NB4 (cell line): ENCODE results near the gene SHLD2.
A peak's percentile ranks its signal among the peaks of the same experiment; 100 is the strongest.
"Not testable (repeated sequence)": the region's sequence is repeated elsewhere in the genome, so short reads cannot be mapped to it uniquely, and the experiment has no call there.

ENCODE experiments used
- DNase-seq: peaks from one replicate; pipeline ENCODE4 v3.0.0; 2010; ENCODE audit warnings: low read depth
- H3K4me3 ChIP-seq: one replicate; pipeline ENCODE4 v1.5.1; 2011; ENCODE audit warnings: mild to moderate bottlenecking, low read depth, low read length, moderate library complexity

SHLD2 gene

DNA sequence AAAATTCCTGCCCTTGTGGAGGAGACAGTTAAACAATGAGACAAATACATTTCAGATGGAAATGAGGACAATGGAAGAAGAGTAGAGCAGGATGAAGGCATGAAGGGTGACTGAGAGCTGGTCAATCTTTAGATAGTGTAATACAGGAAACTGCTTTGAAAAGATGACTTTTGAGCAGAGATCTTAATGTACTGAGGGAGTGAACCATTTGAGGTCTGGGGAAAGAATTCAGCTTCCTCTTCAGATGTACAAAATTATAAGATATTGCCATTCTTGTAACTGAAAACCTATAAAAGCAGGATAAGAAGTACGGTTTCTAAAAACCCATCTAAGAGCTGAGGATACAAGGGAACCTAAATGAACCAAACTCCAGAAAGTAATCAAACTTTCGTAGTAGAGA lies 38.9 kb downstream of the SHLD2 start:
- H3K4me3 ChIP-seq, result not testable (repeated sequence)
- peak; percentile 19 for DNase-seq

DNA sequence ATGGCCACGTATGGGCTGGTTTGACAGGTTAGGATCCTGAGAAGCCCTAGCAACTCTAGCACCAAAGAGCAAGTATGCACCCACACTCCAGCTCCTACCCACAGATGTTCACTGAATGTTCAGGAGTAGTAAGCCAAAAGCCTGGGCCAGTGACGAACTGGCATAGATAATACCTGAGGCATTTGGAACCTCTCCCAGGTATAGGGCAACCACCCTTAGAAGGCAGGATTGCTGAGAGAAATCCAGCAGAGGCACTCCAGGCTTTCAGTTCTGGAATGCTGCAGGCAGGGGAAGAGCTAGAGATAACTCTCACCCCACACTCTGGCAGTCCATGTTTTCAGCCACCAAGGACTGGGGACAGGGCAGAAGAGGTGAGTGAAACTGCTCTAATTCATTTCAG lies 39.4 kb downstream of the SHLD2 start:
- DNase-seq, H3K4me3 ChIP-seq: not testable (repeated sequence)

DNA sequence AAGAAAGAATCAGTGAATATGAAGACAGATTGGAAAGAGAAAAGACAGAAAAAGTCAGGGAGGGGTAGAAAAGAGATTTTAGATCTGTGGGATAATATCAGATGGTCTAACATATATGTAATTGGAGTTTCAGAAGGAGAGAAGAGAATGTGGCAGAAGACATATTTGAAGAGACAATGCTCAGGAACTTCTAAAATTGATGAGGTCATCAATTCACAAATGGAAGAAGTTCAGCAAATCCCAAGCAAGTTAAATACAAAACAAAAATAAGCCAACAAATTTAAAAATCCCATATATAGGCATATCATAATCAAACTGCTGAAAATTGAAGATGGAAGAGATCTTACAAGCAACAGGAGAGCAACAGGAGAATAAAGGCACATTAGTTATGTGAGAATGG lies 42.5 kb downstream of the SHLD2 start:
- H3K4me3 ChIP-seq, DNase-seq: not testable (repeated sequence)

DNA sequence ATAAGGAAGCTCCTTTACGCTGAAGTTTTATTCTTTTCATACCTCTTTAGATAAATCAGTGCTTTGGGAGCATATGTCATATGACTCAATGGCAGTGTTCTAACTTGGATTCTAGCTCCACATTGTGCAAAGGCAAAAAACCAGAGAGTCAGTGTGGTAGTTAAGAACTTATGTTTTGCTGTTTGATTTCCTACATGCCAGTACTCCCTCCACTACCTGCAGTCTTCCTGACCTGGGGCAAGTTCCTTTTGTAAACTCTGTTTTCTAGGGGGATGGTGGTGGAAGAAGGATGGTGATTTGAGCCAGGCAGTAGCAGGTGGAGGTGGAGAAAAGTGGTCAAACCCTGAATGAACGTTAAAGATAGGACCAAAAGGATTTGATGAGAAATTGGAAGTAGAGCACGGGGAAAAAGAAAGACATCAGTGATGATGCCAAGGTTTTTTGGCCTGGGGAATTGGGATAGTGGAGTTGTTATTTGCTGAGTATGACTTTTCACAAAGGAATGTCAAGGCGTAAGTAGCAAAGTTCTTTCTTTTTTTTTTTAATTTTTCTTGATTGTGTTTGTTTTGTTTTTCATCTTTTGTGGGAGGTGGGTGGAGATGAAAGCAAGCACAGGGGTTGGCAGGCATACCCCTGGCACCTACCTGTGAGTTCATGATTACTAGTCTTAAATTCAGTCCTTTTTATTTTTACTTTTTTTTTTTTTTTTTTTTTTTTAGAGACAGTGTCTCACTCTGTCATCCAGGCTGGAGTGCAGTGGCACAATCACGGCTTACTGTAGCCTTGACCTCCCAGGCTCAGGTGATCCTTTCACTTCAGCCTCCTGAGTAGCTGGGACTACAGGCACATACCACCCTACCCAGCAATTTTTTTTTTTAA lies 47.5 kb downstream of the SHLD2 start:
- H3K4me3 ChIP-seq, DNase-seq: not testable (repeated sequence)

DNA sequence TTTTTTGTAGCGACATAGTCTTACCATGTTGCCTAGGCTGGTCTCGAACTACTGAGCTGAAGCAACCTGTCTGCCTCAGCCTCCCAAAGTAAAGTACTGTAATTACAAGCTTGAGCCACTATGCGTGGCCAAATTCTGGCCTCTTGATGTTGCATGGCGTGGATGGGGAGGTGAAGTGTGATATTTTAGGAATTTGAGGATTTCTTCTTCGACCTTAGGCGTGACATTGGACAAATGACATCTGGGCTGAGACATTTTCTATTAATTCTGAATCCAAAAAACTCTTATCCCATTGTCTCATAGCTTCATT lies 48.1 kb downstream of the SHLD2 start:
- not testable (repeated sequence) for DNase-seq, H3K4me3 ChIP-seq

DNA sequence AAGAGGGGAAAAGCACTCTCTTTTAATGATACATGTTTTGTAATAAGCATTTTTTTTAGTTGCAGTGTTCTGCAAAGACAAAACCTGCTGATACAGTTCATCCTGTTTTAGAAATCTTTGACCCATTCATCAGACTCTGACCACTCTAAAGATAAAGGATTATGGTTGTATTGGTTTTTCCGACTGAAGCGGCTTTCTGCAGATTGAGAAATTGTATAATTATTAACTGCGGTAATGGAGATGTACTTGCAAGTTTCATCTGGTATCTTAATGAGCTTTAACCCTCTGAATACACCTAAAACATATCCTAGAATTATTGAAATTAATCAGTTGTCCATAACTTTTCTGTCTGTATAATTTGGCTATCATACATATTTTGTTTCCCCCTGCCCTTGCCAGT lies 50.6 kb downstream of the SHLD2 start:
- not testable (repeated sequence) for DNase-seq, H3K4me3 ChIP-seq

DNA sequence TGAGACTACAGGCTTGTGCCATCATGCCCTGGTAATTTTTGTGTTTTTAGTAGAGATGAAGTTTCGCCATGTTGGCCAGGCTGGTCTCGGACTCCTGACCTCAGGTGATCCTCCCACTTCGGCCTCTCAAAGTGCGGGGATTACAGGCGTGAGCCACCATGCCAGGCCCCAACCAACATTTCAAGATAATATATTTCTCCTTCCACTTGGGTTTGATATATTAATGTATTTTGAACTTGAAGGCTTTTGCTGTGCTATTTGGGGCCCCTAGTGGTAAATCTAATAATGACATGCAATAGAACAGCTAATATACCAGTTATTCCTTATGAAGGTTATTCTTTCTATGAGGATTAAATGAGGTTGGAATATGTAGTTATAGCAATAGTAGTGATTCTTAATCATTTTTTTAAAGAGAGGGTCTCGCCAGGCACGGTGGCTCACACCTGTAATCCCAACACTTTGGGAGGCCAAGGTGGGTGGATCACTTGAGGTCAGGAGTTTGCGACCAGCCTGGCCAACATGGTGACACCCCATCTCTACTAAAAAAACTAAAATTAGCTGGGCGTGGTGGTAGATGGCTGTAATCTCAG lies 54.1 kb downstream of the SHLD2 start:
- H3K4me3 ChIP-seq, DNase-seq: not testable (repeated sequence)

DNA sequence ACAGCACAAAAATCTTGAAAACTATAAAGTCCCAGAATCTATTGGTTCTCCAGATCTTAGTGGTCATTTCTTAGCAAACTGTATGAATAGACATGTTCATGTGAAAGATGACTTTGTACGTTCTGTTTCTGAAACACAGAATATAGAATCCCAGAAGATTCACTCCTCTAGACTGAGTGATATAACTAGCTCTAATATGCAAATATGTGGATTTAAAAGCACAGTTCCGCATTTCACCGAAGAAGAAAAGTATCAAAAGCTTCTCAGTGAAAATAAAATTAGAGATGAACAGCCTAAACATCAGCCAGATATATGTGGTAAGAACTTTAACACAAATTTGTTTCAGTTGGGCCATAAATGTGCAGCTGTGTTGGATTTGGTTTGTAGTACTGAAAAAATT lies 56.5 kb downstream of the SHLD2 start:
- DNase-seq, H3K4me3 ChIP-seq: not testable (repeated sequence)

DNA sequence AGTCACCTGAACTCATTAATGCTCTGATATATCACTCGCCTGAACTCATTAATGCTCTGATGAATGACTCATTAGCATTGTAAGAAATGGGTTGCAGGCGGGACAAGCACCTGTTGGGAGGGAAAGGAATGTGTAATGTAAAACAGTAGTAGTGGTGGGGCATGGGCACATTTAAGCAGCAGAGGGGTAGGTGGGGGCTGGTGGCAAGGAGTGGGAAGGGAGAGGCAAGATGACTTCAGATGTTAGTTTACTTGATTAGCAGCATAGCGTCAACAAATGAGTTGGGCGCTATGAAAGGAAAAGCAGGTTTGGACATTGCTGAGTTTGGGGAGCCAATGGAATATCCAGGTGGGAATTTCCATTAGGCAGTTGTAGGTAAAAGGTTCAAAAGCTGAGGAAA lies 61.8 kb downstream of the SHLD2 start:
- H3K4me3 ChIP-seq, DNase-seq: not testable (repeated sequence)

DNA sequence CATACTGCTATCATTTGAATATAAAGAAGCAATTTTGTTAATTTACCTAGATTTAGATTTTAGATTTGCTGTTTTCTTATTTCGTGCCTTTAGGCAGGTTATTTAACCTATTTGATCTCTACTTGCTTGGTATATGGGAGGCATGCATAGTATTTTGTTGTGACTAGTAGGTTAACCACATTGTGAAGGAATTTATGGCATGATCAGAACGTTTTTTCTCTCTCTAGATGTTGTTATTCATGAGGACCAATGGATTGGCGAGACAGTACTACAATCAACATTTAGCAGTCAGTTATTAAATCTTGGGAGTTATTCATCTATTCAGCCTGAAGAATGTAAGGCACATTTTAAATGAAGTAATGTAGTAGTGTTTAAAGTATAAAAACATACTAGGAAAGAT lies 62.8 kb downstream of the SHLD2 start:
- not testable (repeated sequence) for DNase-seq, H3K4me3 ChIP-seq

DNA sequence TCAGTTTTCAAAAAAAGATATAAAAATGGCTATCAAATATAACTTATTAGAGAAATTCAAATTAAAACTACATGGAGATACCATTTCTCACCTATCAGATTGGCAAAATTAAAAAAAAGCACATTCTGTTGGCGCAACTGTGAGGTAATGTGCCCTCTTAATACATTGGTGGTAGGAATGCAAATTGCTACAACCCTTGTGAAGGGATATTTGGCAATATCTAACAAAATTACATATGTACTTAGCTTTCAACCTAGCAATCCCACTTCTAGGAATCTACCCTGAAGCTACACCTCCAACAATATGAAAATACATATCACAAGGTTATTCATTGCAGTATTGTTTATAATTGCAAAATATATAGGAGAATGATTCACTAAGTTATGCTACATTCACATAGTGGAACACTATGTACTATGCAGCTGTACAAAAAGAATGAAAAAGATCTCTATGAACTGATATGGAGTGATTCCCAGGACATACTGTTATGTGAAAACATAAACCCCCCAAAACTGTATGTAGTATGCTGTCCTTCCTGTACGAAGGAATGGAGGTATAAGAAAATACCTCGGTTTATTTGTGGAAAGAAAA lies 67.8 kb downstream of the SHLD2 start:
- DNase-seq, H3K4me3 ChIP-seq: not testable (repeated sequence)

DNA sequence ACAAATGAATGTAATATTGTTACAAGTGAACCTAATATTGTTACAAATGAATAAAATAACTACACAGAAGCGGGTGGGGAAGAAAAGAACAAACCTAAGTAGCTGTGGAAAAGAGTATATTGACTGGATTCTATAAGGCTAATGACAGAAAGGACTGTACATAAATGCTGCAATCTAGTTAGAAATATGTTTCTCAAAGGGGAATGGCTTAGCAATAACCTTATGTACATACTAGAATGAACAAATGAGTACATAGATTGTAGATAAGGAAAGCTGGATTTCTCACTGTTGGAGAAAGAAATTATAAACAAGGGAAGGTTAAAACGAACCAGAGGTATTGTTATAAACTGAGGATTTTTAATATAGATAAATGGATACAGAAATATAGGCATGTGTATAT lies 68.4 kb downstream of the SHLD2 start:
- H3K4me3 ChIP-seq, DNase-seq: not testable (repeated sequence)

DNA sequence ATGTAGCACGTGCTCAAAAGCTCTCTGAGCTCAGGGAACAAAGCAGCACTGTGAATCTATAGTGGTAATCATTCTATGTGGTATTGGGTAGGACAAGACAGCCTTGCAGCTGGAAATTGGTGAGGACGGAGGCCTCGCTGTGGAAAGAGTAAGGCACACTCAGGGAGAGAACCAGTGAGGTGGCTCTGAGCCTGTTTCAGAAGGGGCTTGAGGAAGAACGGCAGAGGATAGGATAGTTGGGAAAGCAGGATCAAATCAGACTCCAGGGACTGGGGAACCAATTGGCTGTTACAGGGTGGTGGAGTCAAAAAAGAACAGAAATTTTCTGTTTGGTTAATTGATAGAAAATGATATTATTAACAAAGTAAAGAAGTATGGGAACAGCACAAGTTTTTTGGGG lies 74.9 kb downstream of the SHLD2 start:
- not testable (repeated sequence) for DNase-seq, H3K4me3 ChIP-seq

DNA sequence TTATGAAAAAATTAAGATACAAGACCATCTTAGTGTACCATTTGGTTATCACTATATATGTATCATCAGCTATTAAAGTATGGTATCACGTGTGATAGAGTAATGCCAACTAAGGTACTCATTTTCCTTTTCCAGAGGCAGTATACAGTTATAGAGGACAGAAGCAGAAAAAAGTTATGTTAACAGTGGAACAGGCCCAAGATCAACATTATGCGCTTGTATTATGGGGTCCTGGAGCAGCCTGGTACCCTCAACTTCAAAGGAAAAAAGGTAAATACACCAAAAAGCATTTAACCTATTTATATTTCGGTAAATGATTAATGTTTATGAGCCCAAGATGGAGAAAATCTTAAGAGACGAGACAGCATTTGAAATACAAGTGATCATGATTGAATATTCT lies 75.7 kb downstream of the SHLD2 start:
- DNase-seq, H3K4me3 ChIP-seq: not testable (repeated sequence)

DNA sequence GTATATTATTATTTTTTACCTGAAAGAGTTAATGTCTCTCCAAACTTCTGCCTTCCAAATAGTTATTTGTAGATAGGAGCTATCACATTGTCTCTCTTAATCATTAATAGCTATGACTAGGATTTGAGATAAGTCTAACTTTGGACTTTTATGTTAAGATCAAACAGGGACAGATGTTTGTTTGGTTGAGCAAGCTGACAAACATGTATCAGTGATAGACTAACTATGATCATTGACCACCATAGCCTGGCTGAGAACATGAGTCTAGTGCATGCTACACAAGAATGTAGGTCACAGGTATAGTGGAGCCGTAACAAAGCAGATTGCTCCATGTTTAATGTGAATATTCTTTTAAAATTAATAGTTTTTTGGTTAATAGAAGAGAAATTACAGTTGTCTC lies 76.7 kb downstream of the SHLD2 start:
- not testable (repeated sequence) for DNase-seq

DNA sequence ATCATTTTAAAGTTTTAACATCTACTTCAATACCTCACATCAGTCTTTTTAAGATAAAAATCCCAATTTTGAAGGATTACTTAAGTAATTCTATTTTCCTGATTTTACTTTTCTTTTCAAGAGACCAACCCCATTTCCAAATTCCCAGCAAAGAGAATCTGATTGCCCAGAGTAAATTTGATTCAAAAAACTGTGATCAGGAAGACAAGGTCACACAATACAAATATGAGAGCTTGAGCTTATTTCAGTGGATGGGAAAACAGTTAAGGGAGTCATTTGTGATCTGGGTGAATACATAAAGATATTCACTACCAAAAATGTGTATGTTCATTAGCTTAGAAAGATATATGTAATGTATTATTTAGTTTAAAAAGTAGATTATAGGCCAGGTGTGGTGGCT lies 77.2 kb downstream of the SHLD2 start:
- H3K4me3 ChIP-seq, DNase-seq: not testable (repeated sequence)

More for the DNA sequence above, 76.7 kb downstream of the SHLD2 start:
- not testable (repeated sequence) for H3K4me3 ChIP-seq

DNA sequence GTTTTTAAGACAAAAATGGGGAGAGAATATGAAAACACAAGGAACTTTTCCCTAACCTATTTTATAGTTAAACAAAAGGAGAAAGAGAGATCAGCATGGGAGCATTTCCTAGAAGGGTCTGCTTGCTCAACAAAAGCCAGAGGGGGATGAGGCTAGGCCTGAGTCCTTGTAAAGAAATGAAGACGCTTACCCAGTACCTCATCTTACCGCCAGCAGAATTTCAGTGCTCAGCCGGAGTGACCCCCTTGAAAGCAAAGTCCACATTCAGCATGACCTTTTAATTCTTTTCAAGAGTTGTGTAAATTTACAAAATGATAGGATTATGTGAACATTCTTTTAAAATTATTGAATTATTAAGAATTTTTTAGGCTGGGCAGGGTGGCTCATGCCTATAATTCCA lies 82.6 kb downstream of the SHLD2 start:
- DNase-seq, H3K4me3 ChIP-seq: not testable (repeated sequence)

DNA sequence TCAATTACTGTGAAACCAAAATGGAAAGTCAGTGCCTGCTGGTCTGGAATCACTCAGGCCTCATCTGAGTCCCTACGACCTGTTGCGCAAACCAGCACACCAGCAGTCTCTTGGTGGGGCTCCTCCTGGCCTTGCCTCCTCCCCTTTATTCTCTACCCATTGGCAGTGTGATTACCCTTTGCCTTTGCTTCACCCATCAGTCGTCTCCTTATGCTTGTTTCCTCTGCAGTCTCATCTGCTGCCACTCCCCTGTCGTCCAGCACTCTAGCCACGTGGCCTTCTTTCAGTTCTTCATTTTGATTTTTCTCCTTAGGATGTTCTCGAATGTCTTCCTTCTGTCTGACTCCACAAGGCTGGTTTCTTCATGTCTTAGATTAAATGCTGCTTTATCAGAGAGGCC lies 89.4 kb downstream of the SHLD2 start:
- DNase-seq, result peak; percentile 47

DNA sequence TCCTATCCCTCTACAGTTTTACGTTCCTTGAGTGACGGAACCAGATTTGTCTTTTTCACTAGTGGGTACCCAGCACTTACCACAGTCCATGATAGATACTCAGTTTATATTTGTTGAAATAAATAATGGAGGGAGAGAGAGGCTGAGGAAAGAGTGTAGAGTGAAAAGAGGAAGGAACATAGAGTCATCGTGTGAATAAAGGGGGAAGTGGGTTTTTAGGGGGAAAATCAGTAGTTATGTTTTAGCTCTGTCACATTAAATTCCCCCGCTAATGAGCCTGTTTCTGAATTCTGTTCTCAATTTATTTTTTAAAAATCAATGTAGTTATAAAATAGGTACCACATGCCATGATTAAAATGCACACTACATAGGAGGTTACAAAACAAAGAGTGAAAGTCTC lies 91.0 kb downstream of the SHLD2 start:
- peak; percentile 11 for DNase-seq
- not testable (repeated sequence) for H3K4me3 ChIP-seq

More for the DNA sequence above, 89.4 kb downstream of the SHLD2 start:
- H3K4me3 ChIP-seq, result not testable (repeated sequence)

DNA sequence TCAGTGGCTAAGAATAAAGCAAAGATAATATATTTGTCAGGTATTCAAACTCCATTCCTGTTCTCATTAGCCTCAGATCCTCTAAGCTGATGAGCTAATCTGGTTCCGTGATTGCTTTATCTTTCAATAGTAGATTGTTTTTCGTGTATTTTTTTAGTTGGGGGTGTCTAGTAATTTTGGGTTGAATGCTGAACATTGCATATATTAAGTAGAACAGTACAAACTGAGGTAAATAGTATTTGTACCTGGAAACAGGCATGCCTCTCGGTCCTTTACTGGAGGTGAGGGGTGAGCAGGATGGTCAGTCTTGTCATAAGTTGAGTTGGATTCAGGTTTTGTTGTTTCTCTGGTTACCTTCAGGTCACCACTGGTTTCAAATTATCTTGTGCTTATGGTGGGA lies 92.6 kb downstream of the SHLD2 start:
- DNase-seq, H3K4me3 ChIP-seq: not testable (repeated sequence)
